HCT116 (cell line): ENCODE results near the gene CHPT1. TPM values are rescaled to one million over a fixed set of nuclear protein-coding genes. Genes with fewer than 3 reads are reported as not detected.
A peak's percentile ranks its signal among the peaks of the same experiment; 100 is the strongest.

Experiments used
- ATAC-seq: fragments of 200-7000 bp; cut with Tn5 transposase; 2 replicates; pipeline ENCODE4 v1.9.1; 2020; ENCODE audit warnings: mild to moderate bottlenecking, moderate library complexity
- BruUV-seq: library from RNA; stranded (reverse); fragments of 400-500 nt; replicated peaks from 2 replicates; lab custom pipeline; 2021; lab: Mats Ljungman, UMichigan
- CTCF ChIA-PET: fragments of 300-600 bp; sonication (Branson Sonifier 250); formaldehyde crosslinking; loops from one replicate; lab custom pipeline; 2021; ENCODE audit warnings: antibody characterized with exemption; lab: Charles Lee
- POLR2A ChIA-PET: fragments of 300-600, 350-600 bp; sonication (Branson Sonifier 250); formaldehyde crosslinking; loops from one replicate; lab custom pipeline; 2021; ENCODE audit warnings: antibody characterized with exemption; lab: Charles Lee
- RAD21 ChIA-PET, 2 experiments: fragments of 300-600 bp; sonication (Branson Sonifier 250); formaldehyde crosslinking; loops; one replicate each; lab custom pipeline; 2023; ENCODE audit warnings: low total read pairs in 2 of 2; ENCODE audit not compliant: uncharacterized antibody in 2 of 2, unreplicated experiment in 2 of 2, low non-redundant PET in 1 of 2; lab: Charles Lee
- DNase-seq: peaks from one replicate; pipeline ENCODE4 v3.0.0-alpha.2; 2010; ENCODE audit warnings: low read depth, low spot score
- H2AFZ ChIP-seq: fragments of 200-600 bp; shearing (Covaris generic), sonication (generic); 2 replicates; pipeline ENCODE4 v1.6.1; 2017; ENCODE audit warnings: low read depth, mixed run types, mixed read lengths, antibody characterized with exemption, low read length; ENCODE audit not compliant: poor library complexity, severe bottlenecking
- H3K27ac ChIP-seq: 2 replicates; pipeline ENCODE4 v1.5.1; 2012; ENCODE audit warnings: low read depth, low read length
- H3K27me3 ChIP-seq: fragments of 200-600 bp; sonication (generic); 2 replicates; pipeline ENCODE4 v1.6.1; 2016; ENCODE audit warnings: mixed run types, low read length, mixed read lengths; ENCODE audit not compliant: insufficient read depth
- H3K36me3 ChIP-seq, 2 experiments: fragments of 200-500 bp in 1 of 2; fragments of 200-600 bp in 1 of 2; sonication (Bioruptor generic) in 1 of 2; sonication (generic) in 1 of 2; 2 replicates each; pipeline versions ENCODE4 v1.5.1 to v1.6.1; 2014 to 2016; ENCODE audit warnings: low read length in 2 of 2, inconsistent platforms in 1 of 2, mixed read lengths in 1 of 2, mixed run types in 1 of 2; ENCODE audit not compliant: insufficient read depth in 2 of 2, control insufficient read depth in 1 of 2
- H3K4me1 ChIP-seq, 2 experiments: fragments of 200-600 bp in 1 of 2; sonication (generic) in 1 of 2; 2 replicates each; pipeline versions ENCODE4 v1.5.1 to v1.6.1; 2012 to 2017; ENCODE audit warnings: low read length in 2 of 2, inconsistent platforms in 1 of 2, mild to moderate bottlenecking in 1 of 2, mixed read lengths in 1 of 2, mixed run types in 1 of 2, moderate library complexity in 1 of 2; ENCODE audit not compliant: insufficient read depth in 2 of 2, control insufficient read depth in 1 of 2
- H3K4me2 ChIP-seq: fragments of 200-600 bp; sonication (generic); 2 replicates; pipeline ENCODE4 v1.6.1; 2017; ENCODE audit warnings: mixed run types, low read length, mixed read lengths
- H3K4me3 ChIP-seq, 2 experiments: fragments of 200-600 bp in 1 of 2; sonication (generic) in 1 of 2; replicated peaks in 1 of 2; 2 replicates each; pipeline ENCODE4 v1.5.1; 2011 to 2016; ENCODE audit warnings: low read length in 2 of 2, control low read depth in 1 of 2, low read depth in 1 of 2, mild to moderate bottlenecking in 1 of 2, mixed read lengths in 1 of 2, mixed run types in 1 of 2
- H3K79me2 ChIP-seq: fragments of 200-600 bp; sonication (generic); 2 replicates; pipeline ENCODE4 v1.6.1; 2017; ENCODE audit warnings: mild to moderate bottlenecking, mixed run types, low read length, moderate library complexity, mixed read lengths; ENCODE audit not compliant: insufficient read depth
- H3K9ac ChIP-seq: fragments of 200-600 bp; sonication (generic); 2 replicates; pipeline ENCODE4 v1.6.1; 2016; ENCODE audit warnings: low read length, mixed read lengths
- H3K9me2 ChIP-seq: fragments of 200-600 bp; sonication (generic), shearing (Covaris generic); 2 replicates; pipeline ENCODE4 v1.6.1; 2017; ENCODE audit warnings: mixed run types, mild to moderate bottlenecking, moderate library complexity; ENCODE audit not compliant: insufficient read depth
- H3K9me3 ChIP-seq, 2 experiments: fragments of 200-500 bp in 1 of 2; fragments of 200-600 bp in 1 of 2; sonication (Bioruptor generic) in 1 of 2; sonication (generic) in 1 of 2; 2 replicates each; pipeline ENCODE4 v1.6.1; 2014 to 2017; ENCODE audit warnings: low read length in 2 of 2, mixed read lengths in 2 of 2, inconsistent platforms in 1 of 2, low read depth in 1 of 2, mild to moderate bottlenecking in 1 of 2, mixed run types in 1 of 2, moderate library complexity in 1 of 2; ENCODE audit not compliant: control insufficient read depth in 1 of 2, insufficient read depth in 1 of 2
- H4K20me1 ChIP-seq: fragments of 200-600 bp; sonication (generic), shearing (Covaris generic); 2 replicates; pipeline ENCODE4 v1.6.1; 2017; ENCODE audit warnings: mixed run types, mild to moderate bottlenecking, moderate library complexity; ENCODE audit not compliant: insufficient read depth
- EZH2 ChIP-seq: fragments of 200-600 bp; sonication (generic); IDR thresholded peaks from 2 replicates; pipeline ENCODE4 v1.6.1; 2017; ENCODE audit warnings: antibody characterized with exemption, mixed run types
- EZH2phosphoT487 ChIP-seq: fragments of 200-600 bp; IDR thresholded peaks from 2 replicates; pipeline ENCODE4 v1.6.1; 2018; ENCODE audit warnings: antibody characterized with exemption, borderline replicate concordance
- FOSL1 ChIP-seq: IDR thresholded peaks from 2 replicates; pipeline ENCODE4 v1.6.1; 2012; ENCODE audit warnings: low read depth
- JUND ChIP-seq: IDR thresholded peaks from 2 replicates; pipeline ENCODE4 v1.6.1; 2012
- RAD21 ChIP-seq: IDR thresholded peaks from 2 replicates; pipeline ENCODE4 v1.6.1; 2012; ENCODE audit warnings: low read depth, mild to moderate bottlenecking
- YY1 ChIP-seq: IDR thresholded peaks from 2 replicates; pipeline ENCODE4 v1.6.1; 2011; ENCODE audit warnings: low read length, low read depth, moderate library complexity, mild to moderate bottlenecking; ENCODE audit not compliant: insufficient replicate concordance; ENCODE audit errors: extremely low read depth
- ZFX ChIP-seq: fragments of 450-650 bp; IDR thresholded peaks from 2 replicates; pipeline ENCODE4 v1.6.1; 2017
- intact Hi-C: fragments of 100-400 bp; cut with micrococcal nuclease; formaldehyde crosslinking; loops from 2 replicates; pipeline ENCODE4 v1.10.0; 2022
- total RNA-seq: library from RNA; stranded (reverse); gene quantifications from one replicate; pipeline ENCODE4 v1.2.1, GENCODE V29; 2021; ENCODE audit not compliant: unreplicated experiment
- TF ChIP-seq, protein P1 (sequence below), 3 experiments: fragments of 200-600 bp in 1 of 3; sonication (generic) in 1 of 3; IDR thresholded peaks in 2 of 3; conservative IDR thresholded peaks in 1 of 3; 2 replicates each; pipeline ENCODE4 v1.5.1; 2012 to 2017; ENCODE audit warnings: low read depth in 2 of 3, low read length in 2 of 3, antibody characterized with exemption in 1 of 3, borderline replicate concordance in 1 of 3, control low read depth in 1 of 3, mild to moderate bottlenecking in 1 of 3, mixed read lengths in 1 of 3, mixed run types in 1 of 3, moderate library complexity in 1 of 3; ENCODE audit not compliant: insufficient read depth in 1 of 3

The CHPT1 gene
- total RNA-seq, 1 experiment from 2014 or later, result 20.1 TPM

DNA sequence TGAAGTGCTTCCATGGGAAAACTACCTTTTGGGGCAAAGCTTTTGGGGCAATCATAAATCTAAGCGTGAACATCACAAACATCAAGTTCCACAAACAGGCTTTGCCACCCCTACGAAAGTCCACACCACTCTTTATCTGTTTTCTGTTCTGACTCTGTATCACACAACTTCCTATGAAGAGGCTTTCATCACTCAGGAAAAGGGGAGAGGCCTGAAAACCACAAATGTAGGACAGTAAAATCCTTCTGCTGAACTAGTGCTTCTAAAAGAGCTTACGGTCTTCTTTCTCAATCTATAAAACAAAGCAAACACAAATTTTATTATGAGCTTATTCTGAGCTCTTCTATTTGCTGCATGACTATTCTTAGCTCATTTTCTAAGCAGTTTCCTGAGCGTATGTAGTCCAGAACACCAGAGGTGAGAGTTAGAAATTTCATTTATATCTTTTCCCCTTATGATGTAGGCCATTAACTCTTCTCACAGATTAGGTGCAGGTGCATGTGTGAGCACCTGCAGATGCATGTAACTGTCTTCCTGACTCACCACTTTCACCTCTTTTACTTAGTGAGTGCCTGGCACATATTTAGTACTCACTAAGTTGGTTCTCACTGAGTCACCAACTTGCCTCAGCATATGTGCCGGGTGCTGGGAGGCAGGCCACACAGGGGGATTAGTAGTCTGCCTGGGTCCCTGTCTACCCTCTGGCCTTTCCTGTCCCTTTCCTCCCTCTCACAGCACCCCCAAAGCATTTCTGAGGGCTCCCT is 74.8 kb downstream of the CHPT1 start (continued):
- no peak for TF ChIP-seq ZFX

GRCh38 chr12:101773650-101774162 is 76.3 kb downstream of the CHPT1 start:
- no peak overlapping the region for H3K4me3 ChIP-seq
- ChIA-PET POLR2A (interaction anchor here (0.8 to 1.1 kb wide), 2 partner anchors 9 to 269 kb away, joined by 3 read pairs; no protein-coding TSS in a partner anchor), RAD21 (interaction anchor here (0.8 to 1.2 kb wide), 2 partner anchors 57 to 66 kb away, joined by 3 to 5 read pairs; partner anchors contain the start of gene GNPTAB (in 1 of the 2)), CTCF (interaction anchor here (0.6 to 3.1 kb wide), 12 partner anchors 9 to 1105 kb away, joined by 3 to 23 read pairs (median 4); partner anchors contain the start of gene GNPTAB)
- peak; percentile 85 for ATAC-seq
- H3K27me3 ChIP-seq, result no peaks in the 10 kb centered on the region
- TF ChIP-seq YY1 (no peak), RAD21 (peak; percentile 90), JUND (no peak), FOSL1 (no peak), EZH2 (no peak), EZH2phosphoT487 (no peak)
- TF ChIP-seq, protein P1, sequence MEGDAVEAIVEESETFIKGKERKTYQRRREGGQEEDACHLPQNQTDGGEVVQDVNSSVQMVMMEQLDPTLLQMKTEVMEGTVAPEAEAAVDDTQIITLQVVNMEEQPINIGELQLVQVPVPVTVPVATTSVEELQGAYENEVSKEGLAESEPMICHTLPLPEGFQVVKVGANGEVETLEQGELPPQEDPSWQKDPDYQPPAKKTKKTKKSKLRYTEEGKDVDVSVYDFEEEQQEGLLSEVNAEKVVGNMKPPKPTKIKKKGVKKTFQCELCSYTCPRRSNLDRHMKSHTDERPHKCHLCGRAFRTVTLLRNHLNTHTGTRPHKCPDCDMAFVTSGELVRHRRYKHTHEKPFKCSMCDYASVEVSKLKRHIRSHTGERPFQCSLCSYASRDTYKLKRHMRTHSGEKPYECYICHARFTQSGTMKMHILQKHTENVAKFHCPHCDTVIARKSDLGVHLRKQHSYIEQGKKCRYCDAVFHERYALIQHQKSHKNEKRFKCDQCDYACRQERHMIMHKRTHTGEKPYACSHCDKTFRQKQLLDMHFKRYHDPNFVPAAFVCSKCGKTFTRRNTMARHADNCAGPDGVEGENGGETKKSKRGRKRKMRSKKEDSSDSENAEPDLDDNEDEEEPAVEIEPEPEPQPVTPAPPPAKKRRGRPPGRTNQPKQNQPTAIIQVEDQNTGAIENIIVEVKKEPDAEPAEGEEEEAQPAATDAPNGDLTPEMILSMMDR (IDR thresholded peaks at IDR 0.05 in 2 of 3, conservative IDR thresholded peaks at IDR 0.05 in 1 of 3; ENCODE audit: borderline replicate concordance in 1 of 3, insufficient read depth in 1 of 3, low read depth in 2 of 3, low read length in 2 of 3), result peak; percentile 81 to 91 (median 89)
- no TSS peak for BruUV-seq
- H3K27ac ChIP-seq, result no peak overlapping the region
- peak; percentile 44 for DNase-seq
- no peaks in the 10 kb centered on the region for H3K79me2 ChIP-seq
- H3K4me2 ChIP-seq, result no peak overlapping the region
- peaks cover 3% of the 10 kb centered on the region; the same call in 1 of the 2 replicates for H4K20me1 ChIP-seq
- H2AFZ ChIP-seq, result no peak overlapping the region
- no peaks in the 10 kb centered on the region for H3K4me1 ChIP-seq
- no peaks in the 10 kb centered on the region for H3K9me2 ChIP-seq
- H3K9me3 ChIP-seq, result no peaks in the 10 kb centered on the region
- H3K36me3 ChIP-seq, result peaks cover 0 to 2% of the 10 kb centered on the region in 2 experiments; a peak in 1 of 4 replicates
- intact Hi-C loops, result loop anchor here (1.0 to 10.0 kb wide), 8 partner anchors 57 to 1104 kb away; partner anchors contain the start of genes GNPTAB and IGF1
- no peak overlapping the region for H3K9ac ChIP-seq
